Right lobe of liver (tissue), 4 donors: ENCODE results near the gene TOR1B.

ENCODE experiments used
- POLR2A ChIP-seq: fragments of 450-650 bp; IDR thresholded peaks from one replicate; pipeline ENCODE4 v1.6.1; 2017; ENCODE audit warnings: antibody characterized with exemption, mild to moderate bottlenecking
- TF ChIP-seq, protein P1 (sequence below), 4 donors: fragments of 200-600 bp in 3 of 4; fragments of 450-650 bp in 1 of 4; IDR thresholded peaks; one replicate each; pipeline versions ENCODE4 v1.5.1 to v1.8.0; 2016 to 2022; ENCODE audit warnings: antibody characterized with exemption in 4 of 4, mild to moderate bottlenecking in 2 of 4
- donor health status: DM: no; HTN: no; CAD: no.
- donor health status: DM: no; HTN: no; CAD: no.
- donor health status: DM: no; HTN: yes; CAD: no.

DNA sequence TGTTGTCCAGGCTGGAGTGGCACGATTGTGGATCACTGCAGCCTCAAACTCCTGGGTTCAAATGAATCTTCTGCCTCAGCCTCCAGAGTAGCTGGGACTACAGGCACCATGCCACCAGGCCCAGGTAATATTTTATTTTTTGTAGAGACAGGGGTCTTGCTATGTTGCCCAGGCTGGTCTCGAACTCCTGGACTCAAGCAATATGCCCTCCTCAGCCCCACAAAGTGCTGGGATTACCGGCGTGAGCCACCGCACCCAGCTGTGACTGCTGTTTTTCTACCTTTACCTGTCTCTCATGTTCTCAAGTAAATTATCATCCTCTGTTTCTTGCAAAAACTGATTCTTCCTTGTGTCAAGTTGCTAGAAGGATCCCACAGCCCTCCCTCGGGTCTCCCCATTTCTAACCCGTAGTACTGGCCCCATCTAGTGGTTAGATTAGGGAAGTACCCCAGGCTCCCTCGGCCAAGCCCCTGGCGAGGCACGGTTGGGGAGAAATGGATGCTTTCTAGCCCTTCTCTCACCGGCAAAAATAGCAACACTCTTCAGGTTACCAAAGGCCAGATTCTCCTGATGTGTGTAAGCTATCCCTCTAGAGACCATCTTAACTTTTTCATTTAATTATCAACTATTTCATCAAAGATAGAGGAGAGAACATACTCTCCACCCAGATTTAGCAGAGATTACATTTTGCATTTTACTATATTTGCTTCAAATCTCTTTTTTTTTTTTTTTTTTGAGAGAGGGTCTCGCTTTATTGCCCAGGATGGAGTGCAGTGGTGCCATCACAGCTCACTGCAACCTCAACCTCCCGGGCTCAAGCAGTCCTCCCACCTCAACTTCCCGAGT, 19.2 kb upstream of the TOR1B start:
- TF ChIP-seq, protein P1, sequence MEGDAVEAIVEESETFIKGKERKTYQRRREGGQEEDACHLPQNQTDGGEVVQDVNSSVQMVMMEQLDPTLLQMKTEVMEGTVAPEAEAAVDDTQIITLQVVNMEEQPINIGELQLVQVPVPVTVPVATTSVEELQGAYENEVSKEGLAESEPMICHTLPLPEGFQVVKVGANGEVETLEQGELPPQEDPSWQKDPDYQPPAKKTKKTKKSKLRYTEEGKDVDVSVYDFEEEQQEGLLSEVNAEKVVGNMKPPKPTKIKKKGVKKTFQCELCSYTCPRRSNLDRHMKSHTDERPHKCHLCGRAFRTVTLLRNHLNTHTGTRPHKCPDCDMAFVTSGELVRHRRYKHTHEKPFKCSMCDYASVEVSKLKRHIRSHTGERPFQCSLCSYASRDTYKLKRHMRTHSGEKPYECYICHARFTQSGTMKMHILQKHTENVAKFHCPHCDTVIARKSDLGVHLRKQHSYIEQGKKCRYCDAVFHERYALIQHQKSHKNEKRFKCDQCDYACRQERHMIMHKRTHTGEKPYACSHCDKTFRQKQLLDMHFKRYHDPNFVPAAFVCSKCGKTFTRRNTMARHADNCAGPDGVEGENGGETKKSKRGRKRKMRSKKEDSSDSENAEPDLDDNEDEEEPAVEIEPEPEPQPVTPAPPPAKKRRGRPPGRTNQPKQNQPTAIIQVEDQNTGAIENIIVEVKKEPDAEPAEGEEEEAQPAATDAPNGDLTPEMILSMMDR (IDR thresholded peaks at IDR 0.05): peak; percentile 89 to 94 (median 92)
- no peak for TF ChIP-seq POLR2A
